ENCODE measurements around the gene NRCAM.

Gene NRCAM

GRCh38 chr7:108457871-108458270 is 1.6 kb upstream of the NRCAM start:
- DNase-seq: no peak

- DNase-seq: no peak
These were observed 757 bp upstream of the NRCAM start for GRCh38 chr7:108456845-108457540.

- no peak for DNase-seq
These were observed 662 bp downstream of the NRCAM start for GRCh38 chr7:108455551-108455997.

GRCh38 chr7:108454674-108455550 is 1.3 kb downstream of the NRCAM start:
- DNase-seq: peak; percentile 5

- DNase-seq: no peak
These were observed 1.9 kb downstream of the NRCAM start for GRCh38 chr7:108454317-108454673.

GRCh38 chr7:108453320-108453719 is 2.9 kb downstream of the NRCAM start:
- DNase-seq: no peak

- DNase-seq: no peak
These were observed 3.5 kb downstream of the NRCAM start for GRCh38 chr7:108452707-108453106.

- no peak for DNase-seq
These were observed 4.9 kb downstream of the NRCAM start for GRCh38 chr7:108451296-108451848.

- DNase-seq: no peak
These were observed 6.1 kb downstream of the NRCAM start for GRCh38 chr7:108450160-108450559.

GRCh38 chr7:108449521-108449920 is 6.7 kb downstream of the NRCAM start:
- no peak for DNase-seq

- DNase-seq: no peak
These were observed 7.4 kb downstream of the NRCAM start for GRCh38 chr7:108448584-108449505.

GRCh38 chr7:108442039-108442568 is 14.1 kb downstream of the NRCAM start:
- DNase-seq: no peak

GRCh38 chr7:108441392-108441955 is 14.8 kb downstream of the NRCAM start:
- no peak for DNase-seq

GRCh38 chr7:108440613-108441012 is 15.6 kb downstream of the NRCAM start:
- no peak for DNase-seq

- no peak for DNase-seq
These were observed 19.3 kb downstream of the NRCAM start for GRCh38 chr7:108436906-108437305.

GRCh38 chr7:108434010-108434409 is 22.2 kb downstream of the NRCAM start:
- DNase-seq: no peak

GRCh38 chr7:108431099-108431498 is 25.1 kb downstream of the NRCAM start:
- no peak for DNase-seq

- no peak for DNase-seq
These were observed 25.6 kb downstream of the NRCAM start for GRCh38 chr7:108430664-108431063.

GRCh38 chr7:108427766-108428165 is 28.5 kb downstream of the NRCAM start:
- DNase-seq: no peak

GRCh38 chr7:108425714-108426275 is 30.4 kb downstream of the NRCAM start:
- DNase-seq: no peak

- DNase-seq: no peak
These were observed 32.2 kb downstream of the NRCAM start for GRCh38 chr7:108424013-108424412.
